H1 (cell line): ENCODE results near the gene PLSCR5. TPM values are rescaled to one million over a fixed set of nuclear protein-coding genes. Genes with fewer than 3 reads are reported as not detected.

ENCODE experiments used
- CTCF ChIA-PET: fragments of 300-600 bp; sonication (Branson Sonifier 250); formaldehyde crosslinking; loops from one replicate; lab custom pipeline; 2021; ENCODE audit not compliant: partially characterized antibody; lab: Charles Lee
- POLR2A ChIA-PET: fragments of 300-600 bp; sonication (Branson Sonifier 250); formaldehyde crosslinking; loops from one replicate; lab custom pipeline; 2021; ENCODE audit warnings: inconsistent platforms; ENCODE audit not compliant: partially characterized antibody; lab: Charles Lee
- DNase-seq, 2 experiments: peaks; one replicate each; pipeline versions ENCODE4 v3.0.0 to v3.0.0-alpha.2; 2010 to 2022; ENCODE audit warnings: low spot score in 2 of 2, low read depth in 1 of 2, mixed read lengths in 1 of 2
- FAIRE-seq: peaks from 2 replicates; lab custom pipeline; 2011; peaks lifted over from hg19 to GRCh38; lab: Jason Lieb, UNC
- H2AFZ ChIP-seq: 2 replicates; pipeline ENCODE4 v1.8.1; 2012; ENCODE audit warnings: low read length, inconsistent platforms
- H2AK5ac ChIP-seq: 2 replicates; pipeline ENCODE4 v1.6.1; 2013; ENCODE audit warnings: low read depth, low read length
- H2BK120ac ChIP-seq: replicated peaks from 2 replicates; pipeline ENCODE3; 2013; ENCODE audit warnings: low read depth, low read length, inconsistent platforms
- H2BK12ac ChIP-seq: 2 replicates; pipeline ENCODE4 v1.6.1; 2013; ENCODE audit warnings: low read depth, low read length
- H2BK15ac ChIP-seq: 2 replicates; pipeline ENCODE4 v1.6.1; 2013; ENCODE audit warnings: low read length
- H2BK20ac ChIP-seq: 2 replicates; pipeline ENCODE4 v1.6.1; 2013; ENCODE audit warnings: low read length
- H2BK5ac ChIP-seq: 2 replicates; pipeline ENCODE4 v1.6.1; 2013; ENCODE audit warnings: low read depth, low read length
- H3K14ac ChIP-seq: 2 replicates; pipeline ENCODE4 v1.6.1; 2013; ENCODE audit warnings: inconsistent platforms; ENCODE audit not compliant: insufficient read length
- H3K18ac ChIP-seq: 2 replicates; pipeline ENCODE4 v1.6.1; 2013; ENCODE audit warnings: low read length; ENCODE audit errors: extremely low read depth
- H3K23ac ChIP-seq: 2 replicates; pipeline ENCODE4 v1.6.1; 2013; ENCODE audit warnings: inconsistent platforms; ENCODE audit not compliant: insufficient read length
- H3K23me2 ChIP-seq: 2 replicates; pipeline ENCODE4 v1.6.1; 2013; ENCODE audit warnings: low read depth, low read length
- H3K27ac ChIP-seq: 2 replicates; pipeline ENCODE4 v1.6.1; 2011; ENCODE audit warnings: low read depth, low read length, inconsistent platforms
- H3K27me3 ChIP-seq, 4 experiments: replicated peaks in 1 of 4; 1 replicate in 1 of 4; 2 replicates in 3 of 4; pipeline versions ENCODE4 v1.6.1 to v1.8.1; 2011 to 2013; ENCODE audit warnings: low read length in 3 of 4, mild to moderate bottlenecking in 3 of 4, inconsistent platforms in 2 of 4, mixed read lengths in 2 of 4, moderate library complexity in 1 of 4; ENCODE audit not compliant: control insufficient read depth in 3 of 4, insufficient read depth in 3 of 4; ENCODE audit errors: extremely low read depth in 1 of 4
- H3K36me3 ChIP-seq, 4 experiments: 2 replicates each; pipeline versions ENCODE4 v1.6.1 to v1.8.1; 2011 to 2013; ENCODE audit warnings: mild to moderate bottlenecking in 4 of 4, low read length in 3 of 4, moderate library complexity in 2 of 4, control low read depth in 1 of 4, inconsistent platforms in 1 of 4; ENCODE audit not compliant: insufficient read depth in 4 of 4, control insufficient read depth in 2 of 4
- H3K4ac ChIP-seq: replicated peaks from 2 replicates; pipeline ENCODE3; 2013; ENCODE audit warnings: low read length, low read depth, mixed read lengths, inconsistent platforms; ENCODE audit not compliant: insufficient read length
- H3K4me1 ChIP-seq, 4 experiments: replicated peaks in 1 of 4; 1 replicate in 1 of 4; 2 replicates in 3 of 4; pipeline versions ENCODE4 v1.6.1 to v1.8.1; 2011 to 2013; ENCODE audit warnings: low read length in 3 of 4, inconsistent platforms in 2 of 4, mixed read lengths in 1 of 4; ENCODE audit not compliant: insufficient read depth in 4 of 4, control insufficient read depth in 3 of 4
- H3K4me2 ChIP-seq, 2 experiments: 2 replicates each; pipeline versions ENCODE4 v1.6.1 to v1.8.1; 2011 to 2013; ENCODE audit warnings: low read depth in 2 of 2, low read length in 2 of 2, control low read depth in 1 of 2, inconsistent platforms in 1 of 2, mild to moderate bottlenecking in 1 of 2; ENCODE audit not compliant: insufficient read depth in 1 of 2
- H3K4me3 ChIP-seq, 4 experiments: fragments of 200-600, 300-600 bp in 1 of 4; sonication (generic), shearing (Covaris generic), sonication (Bioruptor Twin) in 1 of 4; 2 replicates each; pipeline versions ENCODE4 v1.5.1 to v1.8.1; 2011 to 2016; ENCODE audit warnings: low read length in 4 of 4, low read depth in 3 of 4, control low read depth in 2 of 4, inconsistent platforms in 2 of 4, mild to moderate bottlenecking in 2 of 4, mixed read lengths in 1 of 4, moderate library complexity in 1 of 4; ENCODE audit not compliant: insufficient read depth in 2 of 4; ENCODE audit errors: extremely low read depth in 1 of 4
- H3K56ac ChIP-seq: replicated peaks from 2 replicates; pipeline ENCODE3; 2013; ENCODE audit warnings: low read depth, mild to moderate bottlenecking, mixed read lengths, low read length, inconsistent platforms; ENCODE audit not compliant: insufficient read length
- H3K79me1 ChIP-seq: 2 replicates; pipeline ENCODE4 v1.6.1; 2013; ENCODE audit warnings: low read depth, low read length, control low read depth
- H3K79me2 ChIP-seq, 2 experiments: 2 replicates each; pipeline versions ENCODE4 v1.6.1 to v1.8.1; 2012 to 2013; ENCODE audit warnings: low read length in 2 of 2, mild to moderate bottlenecking in 2 of 2, inconsistent platforms in 1 of 2; ENCODE audit not compliant: insufficient read depth in 2 of 2, control insufficient read depth in 1 of 2
- H3K9ac ChIP-seq, 4 experiments: replicated peaks in 1 of 4; 1 replicate in 1 of 4; 2 replicates in 3 of 4; pipeline versions ENCODE4 v1.6.1 to v1.8.1; 2011 to 2013; ENCODE audit warnings: low read depth in 3 of 4, low read length in 3 of 4, control low read depth in 2 of 4, mild to moderate bottlenecking in 2 of 4, moderate library complexity in 2 of 4, inconsistent platforms in 1 of 4; ENCODE audit errors: extremely low read depth in 1 of 4
- H3K9me3 ChIP-seq, 2 experiments: 2 replicates each; pipeline versions ENCODE4 v1.6.1 to v1.8.1; 2012 to 2013; ENCODE audit warnings: mild to moderate bottlenecking in 2 of 2, moderate library complexity in 2 of 2, control low read depth in 1 of 2, inconsistent platforms in 1 of 2, low read depth in 1 of 2, low read length in 1 of 2, mixed read lengths in 1 of 2; ENCODE audit not compliant: insufficient read depth in 2 of 2
- H4K20me1 ChIP-seq, 2 experiments: replicated peaks in 1 of 2; 2 replicates each; pipeline versions ENCODE3 to v1.8.1; 2011 to 2013; ENCODE audit warnings: inconsistent platforms in 2 of 2, low read length in 2 of 2, mild to moderate bottlenecking in 1 of 2; ENCODE audit not compliant: insufficient read depth in 2 of 2, control insufficient read depth in 1 of 2
- H4K5ac ChIP-seq: 2 replicates; pipeline ENCODE4 v1.6.1; 2013; ENCODE audit warnings: low read length, low read depth, mixed read lengths, inconsistent platforms; ENCODE audit not compliant: insufficient read length
- H4K8ac ChIP-seq: 2 replicates; pipeline ENCODE4 v1.8.0; 2013; ENCODE audit warnings: mild to moderate bottlenecking, moderate library complexity, low read length, inconsistent platforms; ENCODE audit not compliant: insufficient read depth; ENCODE audit errors: extremely low read depth
- H4K91ac ChIP-seq: replicated peaks from 2 replicates; pipeline ENCODE3; 2013; ENCODE audit warnings: low read length, mixed read lengths, inconsistent platforms; ENCODE audit not compliant: insufficient read length
- CHD1 ChIP-seq: IDR thresholded peaks from 2 replicates; pipeline ENCODE4 v1.6.1; 2012; ENCODE audit warnings: low read depth, low read length, improper control_type of control experiment
- CREB1 ChIP-seq: IDR thresholded peaks from 2 replicates; pipeline ENCODE4 v1.6.1; 2012; ENCODE audit warnings: inconsistent platforms
- EGR1 ChIP-seq: IDR thresholded peaks from 2 replicates; pipeline ENCODE4 v1.6.1; 2011; ENCODE audit warnings: low read depth, low read length, borderline replicate concordance
- FOSL1 ChIP-seq: IDR thresholded peaks from 2 replicates; pipeline ENCODE4 v1.6.1; 2011; ENCODE audit warnings: mild to moderate bottlenecking, low read depth, low read length, moderate library complexity; ENCODE audit not compliant: insufficient read depth
- NRF1 ChIP-seq: IDR thresholded peaks from 2 replicates; pipeline ENCODE4 v1.6.1; 2011; ENCODE audit warnings: mild to moderate bottlenecking, low read depth, low read length, improper control_type of control experiment
- POU5F1 ChIP-seq: IDR thresholded peaks from 2 replicates; pipeline ENCODE4 v1.6.1; 2011; ENCODE audit warnings: low read depth, mild to moderate bottlenecking, low read length, moderate library complexity
- RBBP5 ChIP-seq: IDR thresholded peaks from 2 replicates; pipeline ENCODE4 v1.7.1; 2012; ENCODE audit warnings: low read depth, mild to moderate bottlenecking, inconsistent platforms, low read length, moderate library complexity, borderline replicate concordance
- RNF2 ChIP-seq: fragments of 200-900, 300-1000 bp; sonication (generic); IDR thresholded peaks from 2 replicates; pipeline ENCODE4 v1.7.1; 2016; ENCODE audit warnings: borderline replicate concordance, low read depth, mild to moderate bottlenecking, antibody characterized with exemption, low read length; ENCODE audit not compliant: poor library complexity, severe bottlenecking; ENCODE audit errors: missing control alignments
- SP4 ChIP-seq: IDR thresholded peaks from 2 replicates; pipeline ENCODE4 v1.6.1; 2012; ENCODE audit warnings: low read length, inconsistent platforms
- TEAD4 ChIP-seq: IDR thresholded peaks from 2 replicates; pipeline ENCODE4 v1.6.1; 2012; ENCODE audit warnings: low read depth, low read length, inconsistent platforms, mixed read lengths
- WGBS, 2 experiments: shearing (Covaris generic) in 1 of 2; methylation state at CpG; one replicate each; pipeline versions ENCODE4 v1.1.6 to v1.1.7; 2013 to 2015; ENCODE audit warnings: low lambda C conversion rate in 2 of 2, mixed read lengths in 2 of 2, inconsistent platforms in 1 of 2, low coverage in 1 of 2, missing lambda C conversion rate in 1 of 2; ENCODE audit not compliant: insufficient replicate concordance in 2 of 2, insufficient coverage in 1 of 2, insufficient read length in 1 of 2; ENCODE audit errors: extremely low coverage in 1 of 2, missing lambda C conversion rate in 1 of 2; 5-methylcytosine and 5-hydroxymethylcytosine counted together
- polyA plus RNA-seq, 7 experiments: library from polyadenylated mRNA; depleted of rRNA in 3 of 7; stranded (reverse) in 5 of 7; unstranded in 2 of 7; fragments of >200 nt in 5 of 7; fragments of 200-250 nt in 2 of 7; gene quantifications; 1 replicate in 5 of 7; 2 replicates in 1 of 7; 4 replicates in 1 of 7; pipeline versions ENCODE4 v1.2.1 to v1.2.3, GENCODE V29; 2011 to 2013; ENCODE audit warnings: missing spikeins in 2 of 7, mixed read lengths in 2 of 7
- total RNA-seq: library from RNA; stranded (reverse); fragmentation: NEBNext Ultra II Directional; extraction: Animal tissue kit (Norgen Biotek cat#: 25700); gene quantifications from 2 replicates; pipeline ENCODE4 v1.2.1, GENCODE V29; 2021

PLSCR5 gene
- total and polyA plus RNA-seq, 2 of the 8 experiments (the other 6 are each of a cell fraction or from before 2014, with no cell fraction given), result not detected

- no peak overlapping the region for H2BK15ac ChIP-seq
- peaks cover 0 to 9% (median 6%) of the 10 kb centered on the region in 4 experiments; a peak in 5 of 8 replicates for H3K36me3 ChIP-seq
- DNase-seq (no peak), FAIRE-seq (no peak)
- no peak overlapping the region for H3K23ac ChIP-seq
- no peak overlapping the region for H2BK5ac ChIP-seq
- WGBS, 2 experiments, result 88% methylated on average over 3 of the region's 3 CpGs; no CpG with 5 or more reads in 1 of the 2 experiments
- H3K14ac ChIP-seq, result no peak overlapping the region
- H2AFZ ChIP-seq, result no peak overlapping the region
- H3K4me1 ChIP-seq, result peaks cover 0 to 6% (median 3%) of the 10 kb centered on the region in 4 experiments; a peak in 2 of 7 replicates
- no peaks in the 10 kb centered on the region for H3K27me3 ChIP-seq
- peaks cover 7 to 9% of the 10 kb centered on the region in 2 experiments for H3K9me3 ChIP-seq
- POLR2A ChIA-PET, result no interaction called here
- no peak overlapping the region for H3K4me2 ChIP-seq
- H2AK5ac ChIP-seq, result no peak overlapping the region
- no peak overlapping the region for H2BK20ac ChIP-seq
- H4K20me1 ChIP-seq, result peaks cover 0 to 5% of the 10 kb centered on the region in 2 experiments
- CTCF ChIA-PET, result interaction anchor here (1.0 kb wide), 1 partner anchor 48 kb away, joined by 3 read pairs; no protein-coding TSS in a partner anchor
- no peak overlapping the region for H3K9ac ChIP-seq
- H2BK12ac ChIP-seq, result no peak overlapping the region
- H3K23me2 ChIP-seq, result no peaks in the 10 kb centered on the region; the same call in 1 of the 2 replicates
- H3K27ac ChIP-seq, result no peak overlapping the region
- H3K4ac ChIP-seq, result no peak overlapping the region
- H2BK120ac ChIP-seq, result no peak overlapping the region
- H4K91ac ChIP-seq, result no peak overlapping the region
- no peak overlapping the region for H3K18ac ChIP-seq
- peaks cover 3% of the 10 kb centered on the region for H3K79me1 ChIP-seq
- no peak for TF ChIP-seq TEAD4
- TF ChIP-seq NRF1, result no peak
- no peak for TF ChIP-seq POU5F1
- no peak for TF ChIP-seq CREB1
- no peak for TF ChIP-seq RBBP5
- no peak for TF ChIP-seq CHD1
- TF ChIP-seq EGR1, result no peak
- TF ChIP-seq SP4, result no peak
- no peak for TF ChIP-seq RNF2
- TF ChIP-seq FOSL1, result no peak
- H3K79me2 ChIP-seq, result peaks cover 0 to 57% of the 10 kb centered on the region in 2 experiments; a peak in 2 of 4 replicates
- H4K8ac ChIP-seq, result no peak overlapping the region
- H4K5ac ChIP-seq, result no peak overlapping the region
- no peak overlapping the region for H3K56ac ChIP-seq
- no peak overlapping the region for H3K4me3 ChIP-seq
Measured at GRCh38 chr3:146539315-146539714, 65.8 kb downstream of the PLSCR5 start.
